Measurements from ENCODE around the gene APPL2.

DNA sequence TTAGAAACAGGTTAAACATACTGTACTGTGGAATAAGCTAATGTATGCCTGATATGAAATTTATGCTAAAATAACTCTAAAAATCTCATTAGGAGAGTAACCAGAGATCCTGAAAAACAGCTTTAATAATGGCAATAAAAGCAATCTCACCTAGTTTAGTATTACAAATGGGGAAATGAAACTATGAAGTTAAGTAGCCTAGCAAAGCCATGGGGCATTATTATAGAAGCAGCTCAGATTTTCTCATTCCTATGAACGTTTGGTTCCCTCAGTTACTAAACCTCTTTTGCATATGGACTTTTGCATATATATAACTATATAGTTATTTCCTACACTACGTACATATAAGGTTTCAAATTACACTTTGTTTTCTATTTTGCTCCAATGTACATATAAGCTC lies 25.0 kb upstream of the APPL2 start:
- no peak for TF ChIP-seq CTCF (conservative IDR thresholded peaks at IDR 0.05 in 1 of 2, IDR thresholded peaks at IDR 0.05 in 1 of 2; ENCODE audit: extremely low read depth in 1 of 2, insufficient read depth in 1 of 2, low read depth in 1 of 2, low read length in 2 of 2)
- TF ChIP-seq EZH2 (IDR thresholded peaks at IDR 0.05; ENCODE audit: borderline replicate concordance, low read length) = no peak
